Neural cell (in vitro differentiated cells): ENCODE results near the gene TNS1. TPM values are rescaled to one million over a fixed set of nuclear protein-coding genes. Genes with fewer than 3 reads are reported as not detected.
"Not testable (repeated sequence)": the region's sequence is repeated elsewhere in the genome, so short reads cannot be mapped to it uniquely, and the experiment has no call there.

ENCODE experiments used
- H2AFZ ChIP-seq: fragments of 200-600, 300-800 bp; sonication (generic), shearing (Covaris generic); 2 replicates; pipeline ENCODE4 v1.6.0; 2014; ENCODE audit warnings: low read depth, mild to moderate bottlenecking, antibody characterized with exemption, low read length, moderate library complexity
- H3F3A ChIP-seq: fragments of 200-600 bp; shearing (Covaris generic); 2 replicates; pipeline ENCODE4 v1.6.1; 2016; ENCODE audit warnings: mild to moderate bottlenecking, moderate library complexity, mixed read lengths, antibody characterized with exemption, low read length; ENCODE audit not compliant: insufficient read depth, poor library complexity, severe bottlenecking
- H3K27ac ChIP-seq: fragments of 200-600, 300-800 bp; sonication (generic), shearing (Covaris generic); 2 replicates; pipeline ENCODE4 v1.5.1; 2014; ENCODE audit warnings: mild to moderate bottlenecking, low read length, moderate library complexity
- H3K27me3 ChIP-seq: fragments of 300-800, 200-600 bp; sonication (generic), shearing (Covaris generic); 2 replicates; pipeline ENCODE4 v1.6.0; 2014; ENCODE audit warnings: mild to moderate bottlenecking, low read depth, low read length, moderate library complexity; ENCODE audit not compliant: insufficient read depth
- H3K36me3 ChIP-seq: fragments of 300-800, 200-600 bp; sonication (generic), shearing (Covaris generic); 2 replicates; pipeline ENCODE4 v1.5.1; 2014; ENCODE audit warnings: mild to moderate bottlenecking, antibody characterized with exemption, low read length, moderate library complexity; ENCODE audit not compliant: insufficient read depth
- H3K4me2 ChIP-seq: fragments of 300-800, 200-600 bp; sonication (generic), shearing (Covaris generic); 2 replicates; pipeline ENCODE4 v1.6.0; 2014; ENCODE audit warnings: mild to moderate bottlenecking, low read length
- H3K4me3 ChIP-seq: fragments of 300-800, 200-600 bp; sonication (generic), shearing (Covaris generic); 2 replicates; pipeline ENCODE4 v1.5.1; 2014; ENCODE audit warnings: mild to moderate bottlenecking, low read length, moderate library complexity
- H3K79me2 ChIP-seq: fragments of 200-600 bp; shearing (Covaris generic); replicated peaks from 2 replicates; pipeline ENCODE4 v1.6.0; 2014; ENCODE audit warnings: mild to moderate bottlenecking, low read length, moderate library complexity; ENCODE audit not compliant: insufficient read depth
- H3K9ac ChIP-seq: fragments of 300-800, 200-600 bp; sonication (generic), shearing (Covaris generic); 2 replicates; pipeline ENCODE4 v1.6.1; 2016; ENCODE audit warnings: mild to moderate bottlenecking, low read length, mixed read lengths
- H3K9me2 ChIP-seq: fragments of 200-600 bp; shearing (Covaris generic); 2 replicates; pipeline ENCODE4 v1.6.1; 2016; ENCODE audit warnings: mild to moderate bottlenecking, low read length, mixed read lengths; ENCODE audit not compliant: insufficient read depth
- H3K9me3 ChIP-seq: fragments of 200-600, 300-800 bp; sonication (generic), shearing (Covaris generic); 2 replicates; pipeline ENCODE4 v1.6.1; 2016; ENCODE audit warnings: mild to moderate bottlenecking, mixed run types, low read length, moderate library complexity, mixed read lengths
- H4K20me1 ChIP-seq: fragments of 200-600 bp; shearing (Covaris generic); 2 replicates; pipeline ENCODE4 v1.6.1; 2016; ENCODE audit warnings: mild to moderate bottlenecking, mixed run types; ENCODE audit not compliant: insufficient read depth
- EP300 ChIP-seq: fragments of 450-650 bp; conservative IDR thresholded peaks from 2 replicates; pipeline ENCODE4 v1.6.1; 2014; ENCODE audit warnings: antibody characterized with exemption, mild to moderate bottlenecking, moderate library complexity; ENCODE audit not compliant: poor library complexity, severe bottlenecking
- EZH2 ChIP-seq: fragments of 200-600, 300-800 bp; shearing (Covaris generic), sonication (generic); IDR thresholded peaks from 2 replicates; pipeline ENCODE4 v1.6.1; 2014; ENCODE audit warnings: antibody characterized with exemption, low read length, borderline replicate concordance, mild to moderate bottlenecking; ENCODE audit not compliant: insufficient read depth, poor library complexity, severe bottlenecking
- MXI1 ChIP-seq: fragments of 450-650 bp; conservative IDR thresholded peaks from 2 replicates; pipeline ENCODE4 v1.6.1; 2014; ENCODE audit warnings: antibody characterized with exemption, mild to moderate bottlenecking; ENCODE audit not compliant: poor library complexity, severe bottlenecking
- POLR2AphosphoS5 ChIP-seq: IDR thresholded peaks from 2 replicates; pipeline ENCODE4 v1.6.1; 2012
- RAD21 ChIP-seq: fragments of 450-650 bp; conservative IDR thresholded peaks from 2 replicates; pipeline ENCODE4 v1.6.1; 2014; ENCODE audit warnings: antibody characterized with exemption, mild to moderate bottlenecking, moderate library complexity
- SMC3 ChIP-seq: fragments of 450-650 bp; conservative IDR thresholded peaks from 2 replicates; pipeline ENCODE4 v1.6.1; 2014; ENCODE audit warnings: antibody characterized with exemption, mild to moderate bottlenecking, moderate library complexity; ENCODE audit not compliant: poor library complexity
- TAF1 ChIP-seq: IDR thresholded peaks from 2 replicates; pipeline ENCODE4 v1.6.1; 2012; ENCODE audit warnings: low read depth
- polyA plus RNA-seq: library from polyadenylated mRNA; depleted of rRNA; stranded (reverse); fragments of >200 nt; gene quantifications from 2 replicates; pipeline ENCODE4 v1.2.3, GENCODE V29; 2014
- TF ChIP-seq, protein P1 (sequence below): IDR thresholded peaks from 2 replicates; pipeline ENCODE4 v1.6.1; 2012; ENCODE audit warnings: borderline replicate concordance
- TF ChIP-seq, protein P2 (sequence below): fragments of 450-650 bp; IDR thresholded peaks from 2 replicates; pipeline ENCODE4 v1.5.1; 2014; ENCODE audit warnings: antibody characterized with exemption, mild to moderate bottlenecking, moderate library complexity; ENCODE audit not compliant: poor library complexity, severe bottlenecking

Gene TNS1
- polyA plus RNA-seq, 1 donor from 2014 or later: 1.5 TPM

DNA sequence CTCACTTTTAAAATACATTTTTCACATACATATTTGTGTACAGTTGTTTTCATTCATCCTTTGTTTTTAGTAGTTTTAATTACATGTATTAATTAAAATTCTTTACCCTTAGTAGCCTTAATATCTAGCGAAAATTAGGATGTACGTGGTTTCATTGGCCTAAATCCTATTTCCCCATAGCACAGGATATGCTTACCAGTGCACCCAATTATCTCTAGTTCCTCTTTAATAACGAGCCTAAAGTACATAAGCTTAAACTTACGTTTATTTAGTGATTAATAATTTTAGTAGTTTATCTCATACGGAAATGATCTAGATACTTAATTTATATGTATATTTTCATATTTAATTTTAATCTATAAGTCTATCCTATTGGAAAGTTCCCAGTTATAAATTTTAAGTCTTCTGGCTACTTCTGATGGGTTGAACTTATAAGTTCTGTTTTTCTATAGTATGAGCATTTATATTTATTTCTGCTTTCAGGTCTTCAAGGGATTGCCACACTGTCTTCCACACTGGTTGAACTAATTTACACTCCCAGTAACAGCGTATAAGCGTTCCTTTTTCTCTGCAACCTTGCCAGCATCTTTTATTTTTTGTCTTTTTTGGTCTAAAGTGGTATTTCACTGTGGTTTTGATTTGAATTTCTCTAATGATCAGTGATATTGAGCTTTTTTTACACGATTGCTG lies 44.9 kb upstream of the TNS1 start:
- Histone ChIP-seq H3K27ac (no peak overlapping the region), H3K36me3 (no peaks in the 10 kb centered on the region), H3K9me2 (no peaks in the 10 kb centered on the region), H3K27me3 (no peaks in the 10 kb centered on the region), H3K4me2 (no peak overlapping the region), H2AFZ (no peak overlapping the region), H3K79me2 (no peaks in the 10 kb centered on the region), H3K4me3 (no peak overlapping the region), H4K20me1 (no peaks in the 10 kb centered on the region), H3K9me3 (no peaks in the 10 kb centered on the region), H3K9ac (no peak overlapping the region), H3F3A (no peaks in the 10 kb centered on the region)
- TF ChIP-seq MXI1 (no peak), SMC3 (no peak), EZH2 (no peak), POLR2AphosphoS5 (no peak), EP300 (no peak), TAF1 (no peak), RAD21 (no peak)
- TF ChIP-seq, protein P1, sequence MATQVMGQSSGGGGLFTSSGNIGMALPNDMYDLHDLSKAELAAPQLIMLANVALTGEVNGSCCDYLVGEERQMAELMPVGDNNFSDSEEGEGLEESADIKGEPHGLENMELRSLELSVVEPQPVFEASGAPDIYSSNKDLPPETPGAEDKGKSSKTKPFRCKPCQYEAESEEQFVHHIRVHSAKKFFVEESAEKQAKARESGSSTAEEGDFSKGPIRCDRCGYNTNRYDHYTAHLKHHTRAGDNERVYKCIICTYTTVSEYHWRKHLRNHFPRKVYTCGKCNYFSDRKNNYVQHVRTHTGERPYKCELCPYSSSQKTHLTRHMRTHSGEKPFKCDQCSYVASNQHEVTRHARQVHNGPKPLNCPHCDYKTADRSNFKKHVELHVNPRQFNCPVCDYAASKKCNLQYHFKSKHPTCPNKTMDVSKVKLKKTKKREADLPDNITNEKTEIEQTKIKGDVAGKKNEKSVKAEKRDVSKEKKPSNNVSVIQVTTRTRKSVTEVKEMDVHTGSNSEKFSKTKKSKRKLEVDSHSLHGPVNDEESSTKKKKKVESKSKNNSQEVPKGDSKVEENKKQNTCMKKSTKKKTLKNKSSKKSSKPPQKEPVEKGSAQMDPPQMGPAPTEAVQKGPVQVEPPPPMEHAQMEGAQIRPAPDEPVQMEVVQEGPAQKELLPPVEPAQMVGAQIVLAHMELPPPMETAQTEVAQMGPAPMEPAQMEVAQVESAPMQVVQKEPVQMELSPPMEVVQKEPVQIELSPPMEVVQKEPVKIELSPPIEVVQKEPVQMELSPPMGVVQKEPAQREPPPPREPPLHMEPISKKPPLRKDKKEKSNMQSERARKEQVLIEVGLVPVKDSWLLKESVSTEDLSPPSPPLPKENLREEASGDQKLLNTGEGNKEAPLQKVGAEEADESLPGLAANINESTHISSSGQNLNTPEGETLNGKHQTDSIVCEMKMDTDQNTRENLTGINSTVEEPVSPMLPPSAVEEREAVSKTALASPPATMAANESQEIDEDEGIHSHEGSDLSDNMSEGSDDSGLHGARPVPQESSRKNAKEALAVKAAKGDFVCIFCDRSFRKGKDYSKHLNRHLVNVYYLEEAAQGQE: no peak
- TF ChIP-seq, protein P2, sequence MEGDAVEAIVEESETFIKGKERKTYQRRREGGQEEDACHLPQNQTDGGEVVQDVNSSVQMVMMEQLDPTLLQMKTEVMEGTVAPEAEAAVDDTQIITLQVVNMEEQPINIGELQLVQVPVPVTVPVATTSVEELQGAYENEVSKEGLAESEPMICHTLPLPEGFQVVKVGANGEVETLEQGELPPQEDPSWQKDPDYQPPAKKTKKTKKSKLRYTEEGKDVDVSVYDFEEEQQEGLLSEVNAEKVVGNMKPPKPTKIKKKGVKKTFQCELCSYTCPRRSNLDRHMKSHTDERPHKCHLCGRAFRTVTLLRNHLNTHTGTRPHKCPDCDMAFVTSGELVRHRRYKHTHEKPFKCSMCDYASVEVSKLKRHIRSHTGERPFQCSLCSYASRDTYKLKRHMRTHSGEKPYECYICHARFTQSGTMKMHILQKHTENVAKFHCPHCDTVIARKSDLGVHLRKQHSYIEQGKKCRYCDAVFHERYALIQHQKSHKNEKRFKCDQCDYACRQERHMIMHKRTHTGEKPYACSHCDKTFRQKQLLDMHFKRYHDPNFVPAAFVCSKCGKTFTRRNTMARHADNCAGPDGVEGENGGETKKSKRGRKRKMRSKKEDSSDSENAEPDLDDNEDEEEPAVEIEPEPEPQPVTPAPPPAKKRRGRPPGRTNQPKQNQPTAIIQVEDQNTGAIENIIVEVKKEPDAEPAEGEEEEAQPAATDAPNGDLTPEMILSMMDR: no peak

DNA sequence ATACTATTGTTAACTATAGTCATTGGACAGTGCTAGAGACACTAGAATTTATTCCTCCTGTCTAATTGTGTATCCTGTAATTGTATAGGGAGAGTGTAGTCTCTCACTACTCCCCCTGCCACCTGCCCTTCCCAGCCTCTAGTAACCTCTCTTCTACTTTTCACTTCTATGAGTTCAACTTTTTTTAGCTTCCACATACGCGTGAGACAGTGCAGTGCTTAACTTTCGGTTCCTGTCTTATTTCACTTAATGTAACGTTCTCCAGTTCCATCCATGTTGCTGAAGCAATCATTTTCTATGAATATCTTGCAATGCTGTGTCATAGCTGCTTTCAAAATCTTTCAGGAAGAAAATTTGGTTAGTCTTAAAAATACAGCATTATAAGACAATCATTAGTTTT lies 43.4 kb upstream of the TNS1 start:
- no peaks in the 10 kb centered on the region for H3K36me3 ChIP-seq
- H3K27me3 ChIP-seq: no peaks in the 10 kb centered on the region
- H3K4me2 ChIP-seq: no peak overlapping the region
- H3K9ac ChIP-seq: no peak overlapping the region
- H3K79me2 ChIP-seq: no peaks in the 10 kb centered on the region
- no peak overlapping the region for H2AFZ ChIP-seq
- no peaks in the 10 kb centered on the region for H3K9me2 ChIP-seq
- no peak for TF ChIP-seq TAF1
- TF ChIP-seq, protein P1: no peak
- TF ChIP-seq, protein P2: no peak
- no peak for TF ChIP-seq RAD21
- no peak for TF ChIP-seq EP300
- TF ChIP-seq POLR2AphosphoS5: no peak
- TF ChIP-seq MXI1: no peak
- no peak for TF ChIP-seq EZH2
- no peak for TF ChIP-seq SMC3
- no peaks in the 10 kb centered on the region for H4K20me1 ChIP-seq
- H3K27ac ChIP-seq: no peak overlapping the region
- H3K4me3 ChIP-seq: no peak overlapping the region
- H3K9me3 ChIP-seq: no peaks in the 10 kb centered on the region
- H3F3A ChIP-seq: no peaks in the 10 kb centered on the region

DNA sequence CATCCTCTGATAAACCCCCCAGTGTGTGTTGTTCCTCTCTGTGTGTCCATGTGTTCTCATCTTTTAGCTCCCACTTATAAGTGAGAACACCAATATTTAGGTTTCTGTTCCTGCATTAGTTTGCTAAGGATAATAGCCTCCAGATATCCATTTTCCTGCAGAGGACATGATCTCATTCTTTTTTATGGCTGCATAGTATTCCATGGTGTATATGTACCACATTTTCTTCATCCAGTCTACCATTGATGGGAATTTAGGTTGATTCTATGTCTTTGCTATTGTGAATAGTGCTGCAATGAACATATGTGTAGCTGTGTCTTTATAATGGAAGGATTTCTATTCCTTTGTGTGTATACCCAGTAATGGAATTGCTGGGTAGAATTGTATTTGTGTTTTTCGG lies 41.8 kb upstream of the TNS1 start:
- H3K79me2 ChIP-seq, H3K36me3 ChIP-seq, H3K4me2 ChIP-seq, H3K27me3 ChIP-seq, H3K9me3 ChIP-seq, H3K4me3 ChIP-seq, H3F3A ChIP-seq, H3K27ac ChIP-seq, H4K20me1 ChIP-seq, H2AFZ ChIP-seq, H3K9ac ChIP-seq, H3K9me2 ChIP-seq: not testable (repeated sequence)
